Stomach (tissue), 4 donors: ENCODE measurements around the gene ABL1.

Experiments used
- CTCF ChIP-seq, 7 experiments: fragments of 450-650 bp in 4 of 7; fragments of 200-600 bp in 3 of 7; sonication (generic) in 3 of 7; IDR thresholded peaks; one replicate each; pipeline ENCODE4 v1.5.1; 2016 to 2019; ENCODE audit warnings: antibody characterized with exemption in 7 of 7, control low read depth in 2 of 7, mild to moderate bottlenecking in 1 of 7
- POLR2AphosphoS5 ChIP-seq, 3 donors: sonication (generic); formaldehyde crosslinking; IDR thresholded peaks; one replicate each; pipeline ENCODE4 v1.6.1; 2016; ENCODE audit warnings: antibody characterized with exemption in 3 of 3

DNA sequence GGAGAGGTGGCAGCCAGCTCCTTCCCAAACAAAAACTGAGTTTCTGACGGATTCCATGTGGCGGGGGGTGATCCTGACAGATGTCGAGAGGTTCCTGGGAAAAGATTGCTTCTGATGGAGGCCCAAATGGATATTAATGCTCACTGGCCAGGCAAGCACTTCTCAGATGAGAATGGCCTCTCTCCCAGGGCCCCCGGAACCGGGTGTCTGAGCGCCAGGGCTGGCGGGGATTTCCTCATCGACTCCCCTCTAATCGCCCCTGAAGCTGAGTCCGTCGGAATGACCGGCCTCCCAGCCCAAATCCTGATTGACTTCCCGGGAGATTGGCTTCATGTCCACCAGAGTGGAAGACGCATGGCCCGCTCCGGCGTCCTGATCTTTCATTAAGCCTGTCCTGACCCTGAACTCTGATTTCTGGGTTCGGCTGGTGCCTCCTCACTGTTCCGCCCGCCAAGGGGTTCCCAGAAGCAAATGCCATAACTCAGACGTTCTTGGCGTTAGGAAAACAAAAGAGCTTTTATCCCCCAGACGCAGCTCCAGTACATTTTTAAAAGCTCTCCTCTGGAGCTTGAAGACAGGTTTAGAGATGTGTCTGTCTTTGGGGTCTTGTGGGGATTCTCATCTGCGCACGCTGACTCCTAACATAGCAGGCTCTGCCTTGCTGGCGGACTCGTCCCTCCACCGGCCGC is 86.4 kb downstream of the ABL1 start:
- TF ChIP-seq CTCF (IDR thresholded peaks at IDR 0.05) (no peak), POLR2AphosphoS5 (IDR thresholded peaks at IDR 0.05) (no peak)
